ENCODE results near the gene ETV1.

Gene ETV1

DNA sequence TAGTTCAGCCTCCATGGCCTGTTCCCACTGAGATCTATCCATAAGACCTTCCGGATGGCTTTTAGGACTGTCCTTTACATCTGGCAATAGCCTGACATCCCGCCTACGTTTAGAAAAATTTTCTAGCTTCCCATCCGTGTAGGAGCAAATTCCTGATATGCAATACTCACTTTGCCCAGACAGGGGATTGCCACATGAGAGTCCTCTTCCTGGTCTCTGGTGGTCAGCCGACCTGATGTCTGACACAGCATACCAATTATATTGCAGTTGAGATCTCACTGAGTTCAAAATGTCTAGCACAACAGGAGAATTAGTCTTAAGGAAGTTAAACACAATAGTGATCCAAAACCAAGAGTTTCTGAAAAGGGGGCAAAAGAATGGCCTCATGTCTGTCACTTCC, 9.4 kb upstream of the ETV1 start:
- no peak for DNase-seq (ENCODE audit: extremely low read depth, low read depth)
- no peak overlapping the region for H3K4me3 ChIP-seq (replicated peaks; ENCODE audit: low read depth, low read length)
- TF ChIP-seq, protein P1, sequence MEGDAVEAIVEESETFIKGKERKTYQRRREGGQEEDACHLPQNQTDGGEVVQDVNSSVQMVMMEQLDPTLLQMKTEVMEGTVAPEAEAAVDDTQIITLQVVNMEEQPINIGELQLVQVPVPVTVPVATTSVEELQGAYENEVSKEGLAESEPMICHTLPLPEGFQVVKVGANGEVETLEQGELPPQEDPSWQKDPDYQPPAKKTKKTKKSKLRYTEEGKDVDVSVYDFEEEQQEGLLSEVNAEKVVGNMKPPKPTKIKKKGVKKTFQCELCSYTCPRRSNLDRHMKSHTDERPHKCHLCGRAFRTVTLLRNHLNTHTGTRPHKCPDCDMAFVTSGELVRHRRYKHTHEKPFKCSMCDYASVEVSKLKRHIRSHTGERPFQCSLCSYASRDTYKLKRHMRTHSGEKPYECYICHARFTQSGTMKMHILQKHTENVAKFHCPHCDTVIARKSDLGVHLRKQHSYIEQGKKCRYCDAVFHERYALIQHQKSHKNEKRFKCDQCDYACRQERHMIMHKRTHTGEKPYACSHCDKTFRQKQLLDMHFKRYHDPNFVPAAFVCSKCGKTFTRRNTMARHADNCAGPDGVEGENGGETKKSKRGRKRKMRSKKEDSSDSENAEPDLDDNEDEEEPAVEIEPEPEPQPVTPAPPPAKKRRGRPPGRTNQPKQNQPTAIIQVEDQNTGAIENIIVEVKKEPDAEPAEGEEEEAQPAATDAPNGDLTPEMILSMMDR (IDR thresholded peaks at IDR 0.05; ENCODE audit: low read depth, low read length, missing control alignments) = no peak

DNA sequence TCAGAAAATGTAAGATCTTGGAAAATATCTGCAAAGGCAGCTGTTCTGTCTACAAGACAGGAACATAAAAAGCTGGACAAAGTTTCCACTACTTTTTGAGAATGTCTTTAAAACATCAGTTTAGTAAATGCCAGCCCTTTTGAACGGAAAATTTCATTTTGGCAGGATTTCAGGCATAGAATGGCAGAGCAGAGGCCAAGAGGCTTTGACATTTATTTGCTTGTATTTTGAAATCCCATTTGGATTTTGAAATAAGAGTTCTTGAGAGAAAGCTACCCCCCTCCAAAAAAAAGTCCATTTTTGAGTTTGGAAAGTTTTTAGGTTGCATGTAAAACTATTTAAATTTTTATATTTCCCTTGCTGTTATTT, 3.1 kb upstream of the ETV1 start:
- DNase-seq (ENCODE audit: extremely low read depth, low read depth) = no peak
- peak overlapping the region; percentile 37; the same call in 1 of the 2 replicates for H3K4me3 ChIP-seq (replicated peaks; ENCODE audit: low read depth, low read length)
- TF ChIP-seq, protein P1 (IDR thresholded peaks at IDR 0.05; ENCODE audit: low read depth, low read length, missing control alignments) = no peak

DNA sequence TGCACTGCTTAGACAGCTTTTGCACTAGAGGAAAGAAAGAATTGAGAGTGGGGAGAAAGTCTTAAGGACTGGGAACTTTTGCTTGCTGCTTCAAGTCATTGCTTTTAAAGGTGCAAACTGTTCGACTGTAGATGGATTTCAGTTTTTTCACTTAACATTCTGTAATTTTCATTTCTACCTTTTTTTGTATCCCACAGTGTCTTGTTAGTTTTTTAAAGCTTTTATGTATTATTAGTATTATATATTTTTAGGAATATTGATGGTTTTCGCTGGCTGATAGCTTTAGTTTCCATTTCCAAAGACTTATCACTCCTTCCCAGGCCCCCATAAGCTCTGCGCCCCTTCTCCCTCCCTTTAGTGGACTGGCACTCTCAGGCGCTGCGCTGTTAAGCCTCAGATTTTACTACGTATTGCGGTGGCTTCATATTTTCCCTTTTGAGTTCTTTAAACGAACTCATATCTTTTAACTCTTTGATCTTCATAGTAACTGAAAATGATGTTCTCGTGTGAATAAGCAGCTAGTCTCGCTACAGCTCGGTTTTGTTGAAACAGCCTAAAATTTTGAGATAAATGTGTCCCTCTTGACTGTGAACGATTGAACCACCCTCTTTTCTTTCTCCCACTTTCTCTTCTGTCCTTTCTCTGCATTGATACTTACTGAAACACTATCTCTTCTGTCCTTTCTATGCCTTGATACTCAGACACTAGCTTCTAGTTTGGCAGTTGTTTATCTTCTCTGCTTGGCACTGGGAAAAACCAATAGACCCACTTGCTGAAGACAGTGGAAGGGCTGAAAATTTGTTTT, 2.5 kb upstream of the ETV1 start:
- TF ChIP-seq, protein P1 (IDR thresholded peaks at IDR 0.05; ENCODE audit: low read depth, low read length, missing control alignments) = no peak
- no peak for DNase-seq (ENCODE audit: extremely low read depth, low read depth)
- H3K4me3 ChIP-seq (replicated peaks; ENCODE audit: low read depth, low read length) = peak overlapping the region; percentile 37

DNA sequence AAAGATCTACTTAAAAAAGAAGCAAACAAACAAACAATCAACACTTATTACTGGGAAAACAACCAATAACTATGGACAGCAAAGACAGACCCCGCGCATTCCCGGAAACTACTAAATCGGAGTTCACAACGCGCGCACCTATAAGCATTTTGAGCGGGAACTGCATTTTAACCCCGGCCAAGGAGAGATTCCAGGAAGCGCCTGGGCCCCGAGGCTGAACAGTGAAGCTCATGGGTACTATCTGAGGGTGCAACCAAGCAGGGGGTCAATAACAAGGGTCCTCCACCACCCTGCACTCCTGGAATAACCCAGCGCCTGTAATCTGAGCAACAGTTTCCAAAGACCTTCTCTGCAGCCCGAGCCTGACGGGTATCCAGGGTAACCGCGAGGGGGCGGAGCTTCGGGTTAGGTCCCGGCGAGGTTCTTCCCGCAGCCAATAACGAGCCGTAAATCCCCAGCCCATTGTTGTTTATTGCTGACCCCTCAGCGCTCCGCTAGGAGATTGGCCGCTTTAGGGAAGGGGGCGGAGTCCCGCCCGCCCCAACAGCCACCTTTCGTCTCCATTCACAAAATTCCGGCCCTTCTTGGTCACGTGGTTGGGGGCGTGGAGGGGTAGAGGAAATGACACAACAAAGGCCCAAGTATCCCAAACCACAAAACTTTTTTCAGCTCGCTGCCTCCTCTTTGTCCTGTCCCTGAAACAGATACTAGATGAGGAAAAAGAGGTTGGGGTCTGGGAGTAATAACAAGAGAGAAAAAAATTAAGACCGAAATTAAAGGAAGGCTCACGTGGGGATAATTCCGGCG, 1.7 kb upstream of the ETV1 start:
- DNase-seq (ENCODE audit: extremely low read depth, low read depth) = peak; percentile 97

DNA sequence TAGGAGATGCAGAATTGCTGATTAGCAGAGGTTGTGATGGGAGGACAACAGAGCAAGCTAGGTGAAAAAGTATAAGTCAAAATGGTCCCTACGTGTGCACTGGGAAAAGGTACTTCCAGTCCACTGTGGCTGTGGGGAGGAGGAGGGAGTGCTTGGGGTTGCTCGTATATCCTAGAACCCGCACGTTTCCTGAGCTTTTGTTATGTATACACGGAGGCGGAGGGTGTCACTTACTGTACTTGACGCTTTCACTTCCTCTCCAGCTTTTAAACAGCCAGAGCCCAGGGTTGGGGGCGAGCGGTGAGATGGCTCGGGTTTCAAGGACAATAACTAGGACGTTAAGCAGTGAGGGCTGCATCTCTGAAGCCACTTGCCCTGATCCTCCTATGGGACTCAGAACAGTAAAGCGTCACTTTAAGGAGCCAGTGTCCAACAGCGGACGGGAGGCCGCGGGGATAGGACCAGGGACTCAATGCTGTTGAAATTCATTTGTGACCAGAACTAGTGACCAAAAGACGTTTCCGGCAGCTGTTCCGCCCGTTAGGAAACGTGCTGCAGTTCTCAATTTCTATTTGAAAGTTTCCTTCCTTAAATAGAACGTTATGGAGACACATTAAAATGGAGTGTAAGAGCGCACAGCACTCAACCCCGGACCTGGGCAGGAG, 985 bp upstream of the ETV1 start:
- TF ChIP-seq, protein P1 (IDR thresholded peaks at IDR 0.05; ENCODE audit: low read depth, low read length, missing control alignments) = no peak
- DNase-seq (ENCODE audit: extremely low read depth, low read depth) = peak; percentile 64
- H3K4me3 ChIP-seq (replicated peaks; ENCODE audit: low read depth, low read length) = peak overlapping the region; percentile 49

More for the DNA sequence above, 1.7 kb upstream of the ETV1 start:
- TF ChIP-seq, protein P1 (IDR thresholded peaks at IDR 0.05; ENCODE audit: low read depth, low read length, missing control alignments) = no peak
- H3K4me3 ChIP-seq (replicated peaks; ENCODE audit: low read depth, low read length) = peak overlapping the region; percentile 49

DNA sequence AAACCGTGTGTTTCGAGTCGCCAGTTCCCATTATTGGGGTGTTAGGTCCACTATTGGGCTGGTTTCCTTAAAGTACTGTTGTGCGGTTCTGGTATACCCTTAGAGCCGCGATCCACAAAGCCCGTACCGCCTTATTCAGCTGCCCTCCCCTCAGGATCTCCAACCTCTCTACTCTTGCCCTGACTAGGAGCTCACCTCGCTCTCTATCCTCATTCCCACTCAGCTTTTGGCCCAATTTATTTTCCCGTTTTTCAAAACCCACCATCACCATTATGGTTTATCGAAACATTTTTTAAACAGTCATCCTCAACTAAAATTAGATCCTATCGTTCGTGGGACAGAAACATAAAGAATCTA, 461 bp upstream of the ETV1 start:
- H3K4me3 ChIP-seq (replicated peaks; ENCODE audit: low read depth, low read length) = peak overlapping the region; percentile 49
- TF ChIP-seq, protein P1 (IDR thresholded peaks at IDR 0.05; ENCODE audit: low read depth, low read length, missing control alignments) = no peak
- DNase-seq (ENCODE audit: extremely low read depth, low read depth) = no peak
